HL-60 (cell line): ENCODE results near the gene PDE4B.

Source experiments
- CTCF ChIP-seq: IDR thresholded peaks from one replicate; pipeline ENCODE4 v1.5.1; 2011; ENCODE audit warnings: low read length, control low read depth, inconsistent platforms; ENCODE audit not compliant: insufficient read depth
- POLR2AphosphoS5 ChIP-seq: IDR thresholded peaks from 2 replicates; pipeline ENCODE4 v1.6.1; 2012; ENCODE audit warnings: low read depth
- REST ChIP-seq: IDR thresholded peaks from 2 replicates; pipeline ENCODE4 v1.6.1; 2012; ENCODE audit warnings: low read depth; ENCODE audit not compliant: insufficient replicate concordance

GRCh38 chr1:66213491-66213890 lies 420.8 kb downstream of the PDE4B start:
- TF ChIP-seq CTCF (no peak), REST (no peak), POLR2AphosphoS5 (no peak)
